HepG2 (cell line): ENCODE results near the gene GSAP. TPM values are rescaled to one million over a fixed set of nuclear protein-coding genes. Genes with fewer than 3 reads are reported as not detected.

Experiments
- ATAC-seq: fragments of 200-7000 bp; cut with Tn5 transposase; 3 replicates; pipeline ENCODE4 v1.9.1; 2020; ENCODE audit warnings: mild to moderate bottlenecking, moderate library complexity
- BruUV-seq: library from RNA; stranded (reverse); fragments of 400-500 nt; replicated peaks from 2 replicates; lab custom pipeline; 2021; lab: Mats Ljungman, UMichigan
- CTCF ChIA-PET: fragments of 300-600 bp; formaldehyde crosslinking; extraction: SDS; loops from one replicate; lab custom pipeline; 2021; ENCODE audit warnings: low total read pairs, inconsistent platforms, low intra/inter-chr PET ratio; lab: Yijun Ruan, JAX
- POLR2A ChIA-PET: fragments of 350-600 bp; sonication (Branson Sonifier 250); formaldehyde crosslinking; loops from one replicate; lab custom pipeline; 2020; ENCODE audit warnings: antibody characterized with exemption, inconsistent platforms; lab: Yijun Ruan, JAX
- DNase-seq: peaks from one replicate; pipeline ENCODE4 v3.0.0-alpha.2; 2015; ENCODE audit warnings: low spot score
- FAIRE-seq: peaks from 3 replicates; lab custom pipeline; 2011; peaks lifted over from hg19 to GRCh38; lab: Jason Lieb, UNC
- H2AFZ ChIP-seq: one replicate; pipeline ENCODE4 v1.6.1; 2011; ENCODE audit warnings: low read length, inconsistent platforms
- H3K27ac ChIP-seq: fragments of 300-600 bp; 3 replicates; pipeline ENCODE4 v1.8.0; 2011; ENCODE audit warnings: mixed run types, mild to moderate bottlenecking, mixed read lengths, low read length, inconsistent platforms; ENCODE audit not compliant: insufficient read depth; ENCODE audit errors: extremely low read length
- H3K27me3 ChIP-seq, 2 experiments: fragments of 200-600 bp in 1 of 2; 2 replicates in 1 of 2; 3 replicates in 1 of 2; pipeline versions ENCODE4 v1.6.0 to v1.8.0; 2011; ENCODE audit warnings: low read length in 2 of 2, mild to moderate bottlenecking in 2 of 2, moderate library complexity in 2 of 2, inconsistent platforms in 1 of 2; ENCODE audit not compliant: insufficient read depth in 2 of 2, control insufficient read depth in 1 of 2
- H3K36me3 ChIP-seq, 2 experiments: fragments of 200-600 bp in 1 of 2; replicated peaks in 1 of 2; 2 replicates in 1 of 2; 3 replicates in 1 of 2; pipeline versions ENCODE4 v1.5.1 to v1.8.0; 2011; ENCODE audit warnings: low read length in 2 of 2, inconsistent platforms in 1 of 2; ENCODE audit not compliant: insufficient read depth in 2 of 2, control insufficient read depth in 1 of 2
- H3K4me1 ChIP-seq: 2 replicates; pipeline ENCODE4 v1.5.1; 2012; ENCODE audit warnings: low read length, inconsistent platforms; ENCODE audit not compliant: insufficient read depth
- H3K4me2 ChIP-seq: 2 replicates; pipeline ENCODE4 v1.6.0; 2011; ENCODE audit warnings: low read depth, low read length, inconsistent platforms
- H3K4me3 ChIP-seq, 3 experiments: fragments of 200-600 bp in 1 of 3; sonication (generic), shearing (Covaris generic) in 1 of 3; replicated peaks in 1 of 3; 2 replicates each; pipeline ENCODE4 v1.5.1; 2011 to 2016; ENCODE audit warnings: low read length in 3 of 3, inconsistent platforms in 2 of 3, low read depth in 2 of 3, mild to moderate bottlenecking in 2 of 3, control low read depth in 1 of 3, mixed read lengths in 1 of 3; ENCODE audit not compliant: insufficient read depth in 1 of 3
- H3K79me2 ChIP-seq: one replicate; pipeline ENCODE4 v1.6.1; 2011; ENCODE audit warnings: low read length, inconsistent platforms; ENCODE audit not compliant: insufficient read depth
- H3K9ac ChIP-seq: 2 replicates; pipeline ENCODE4 v1.6.0; 2011; ENCODE audit warnings: mild to moderate bottlenecking, low read depth, low read length, inconsistent platforms; ENCODE audit not compliant: insufficient read depth
- H3K9me3 ChIP-seq: 2 replicates; pipeline ENCODE4 v1.5.1; 2012; ENCODE audit warnings: mild to moderate bottlenecking, low read length
- H4K20me1 ChIP-seq: 2 replicates; pipeline ENCODE4 v1.6.0; 2011; ENCODE audit warnings: inconsistent platforms, mild to moderate bottlenecking, low read length, moderate library complexity; ENCODE audit not compliant: insufficient read depth
- CCAR2 ChIP-seq: fragments of 200-400 bp; formaldehyde crosslinking; optimal IDR thresholded peaks from 2 replicates; pipeline ENCODE3; 2018; ENCODE audit warnings: low read depth, mild to moderate bottlenecking, low read length, moderate library complexity
- CEBPB ChIP-seq: IDR thresholded peaks from 2 replicates; pipeline ENCODE4 v1.6.1; 2011; ENCODE audit warnings: low read depth, low read length, improper control_type of control experiment, borderline replicate concordance
- HMG20B ChIP-seq: conservative IDR thresholded peaks from 2 replicates; pipeline ENCODE4 v1.6.1; 2016; ENCODE audit warnings: missing genetic modification reagents, missing compliant biosample characterization
- HNRNPLL ChIP-seq: fragments of 200-400 bp; formaldehyde crosslinking; IDR thresholded peaks from 2 replicates; pipeline ENCODE4 v1.6.1; 2017; ENCODE audit warnings: mild to moderate bottlenecking, low read depth, low read length; ENCODE audit not compliant: poor library complexity, severe bottlenecking
- JUN ChIP-seq: sonication (generic); formaldehyde crosslinking; IDR thresholded peaks from 2 replicates; pipeline ENCODE4 v1.4.0; 2020; ENCODE audit warnings: mild to moderate bottlenecking, missing genetic modification reagents
- JUND ChIP-seq: sonication (generic); formaldehyde crosslinking; IDR thresholded peaks from 2 replicates; pipeline ENCODE4 v1.8.0; 2022; ENCODE audit warnings: mild to moderate bottlenecking, missing genetic modification reagents
- NAIF1 ChIP-seq: sonication (generic); formaldehyde crosslinking; IDR thresholded peaks from 2 replicates; pipeline ENCODE4 v1.5.0; 2020; ENCODE audit warnings: mild to moderate bottlenecking, missing genetic modification reagents, borderline replicate concordance
- NR2F6 ChIP-seq, 2 experiments: IDR thresholded peaks; 2 replicates each; pipeline ENCODE4 v1.6.1; 2016; ENCODE audit warnings: antibody characterized with exemption in 1 of 2, mild to moderate bottlenecking in 1 of 2
- PPARG ChIP-seq: conservative IDR thresholded peaks from 2 replicates; pipeline ENCODE4 v1.6.1; 2016; ENCODE audit warnings: missing biosample characterization, missing genetic modification reagents
- RFXAP ChIP-seq: sonication (generic); formaldehyde crosslinking; IDR thresholded peaks from 2 replicates; pipeline ENCODE4 v1.4.0; 2020; ENCODE audit warnings: missing genetic modification reagents, borderline replicate concordance
- RNF219 ChIP-seq: sonication (generic); formaldehyde crosslinking; IDR thresholded peaks from 2 replicates; pipeline ENCODE4 v1.5.0; 2020; ENCODE audit warnings: mild to moderate bottlenecking, missing genetic modification reagents
- SIX1 ChIP-seq: sonication (generic); formaldehyde crosslinking; IDR thresholded peaks from 2 replicates; pipeline ENCODE4 v1.4.0; 2020; ENCODE audit warnings: missing genetic modification reagents, borderline replicate concordance
- SRSF4 ChIP-seq: fragments of 200-400 bp; formaldehyde crosslinking; IDR thresholded peaks from one replicate; pipeline ENCODE4 v1.6.1; 2018; ENCODE audit warnings: mild to moderate bottlenecking, low read depth, low read length, moderate library complexity; ENCODE audit not compliant: poor library complexity, severe bottlenecking
- SRY ChIP-seq: sonication (generic); formaldehyde crosslinking; IDR thresholded peaks from 2 replicates; pipeline ENCODE4 v1.8.0; 2022; ENCODE audit warnings: mild to moderate bottlenecking, missing genetic modification reagents
- U2AF2 ChIP-seq: fragments of 200-400 bp; formaldehyde crosslinking; IDR thresholded peaks from 2 replicates; pipeline ENCODE4 v1.6.1; 2017; ENCODE audit warnings: low read depth, mild to moderate bottlenecking, low read length
- ZBTB42 ChIP-seq: sonication (generic); formaldehyde crosslinking; IDR thresholded peaks from 2 replicates; pipeline ENCODE4 v1.5.0; 2020; ENCODE audit warnings: mild to moderate bottlenecking, missing genetic modification reagents
- ZNF335 ChIP-seq: sonication (generic); formaldehyde crosslinking; IDR thresholded peaks from 2 replicates; pipeline ENCODE4 v1.4.0; 2020; ENCODE audit warnings: missing genetic modification reagents
- ZNF547 ChIP-seq: sonication (generic); formaldehyde crosslinking; IDR thresholded peaks from 2 replicates; pipeline ENCODE4 v1.5.1; 2020; ENCODE audit warnings: mild to moderate bottlenecking, missing genetic modification reagents
- ZNF570 ChIP-seq: sonication (generic); formaldehyde crosslinking; IDR thresholded peaks from 2 replicates; pipeline ENCODE4 v1.4.0; 2020; ENCODE audit warnings: mild to moderate bottlenecking, missing genetic modification reagents, borderline replicate concordance
- ZNF597 ChIP-seq: sonication (generic); formaldehyde crosslinking; IDR thresholded peaks from 2 replicates; pipeline ENCODE4 v1.5.0; 2020; ENCODE audit warnings: missing genetic modification reagents
- ZNF749 ChIP-seq: sonication (generic); formaldehyde crosslinking; IDR thresholded peaks from 2 replicates; pipeline ENCODE4 v1.8.0; 2022; ENCODE audit warnings: mild to moderate bottlenecking, missing genetic modification reagents, moderate library complexity, borderline replicate concordance
- WGBS: methylation state at CpG from one replicate; pipeline ENCODE4 v1.1.6; 2017; ENCODE audit warnings: low lambda C conversion rate; 5-methylcytosine and 5-hydroxymethylcytosine counted together
- in situ Hi-C: cut with HindIII; loops from 2 replicates; pipeline ENCODE4 v1.10.0; 2017; ENCODE audit warnings: low pct_unique_long_range_greater_than_20kb; ENCODE audit not compliant: extremely low pct_ligation_motif_present
- intact Hi-C: fragments of 100-400 bp; cut with micrococcal nuclease; formaldehyde crosslinking; loops from one replicate; pipeline ENCODE4 v1.10.0; 2022; ENCODE audit not compliant: unreplicated experiment
- polyA plus RNA-seq, 8 experiments: library from polyadenylated mRNA; depleted of rRNA in 3 of 8; stranded (reverse) in 7 of 8; unstranded in 1 of 8; fragments of >200 nt; fragmentation: Illumina TruSeq in 4 of 8; extraction: Trizol in 4 of 8; gene quantifications; 2 replicates each; pipeline versions ENCODE4 v1.2.1 to v1.2.3, GENCODE V29; 2011 to 2016; ENCODE audit warnings: low read depth in 4 of 8, missing spikeins in 1 of 8, mixed read lengths in 1 of 8; ENCODE audit not compliant: insufficient read depth in 1 of 8
- total RNA-seq, 5 experiments: library from RNA; depleted of rRNA; stranded (reverse); fragments of >200 nt; fragmentation: Illumina TruSeq; extraction: Trizol; gene quantifications; 2 replicates each; pipeline ENCODE4 v1.2.3, GENCODE V29; 2016; ENCODE audit warnings: low read depth in 1 of 5

GSAP gene
- total and polyA plus RNA-seq, 2 of the 13 experiments (the other 11 are each of a cell fraction or from before 2014, with no cell fraction given), result 34.6 to 40.6 TPM

- TF ChIP-seq HMG20B, result no peak
- TF ChIP-seq CCAR2, result no peak
Observed at GRCh38 chr7:77281780-77282478, 134.2 kb downstream of the GSAP start (continued).

GRCh38 chr7:77276120-77276519, 140.0 kb downstream of the GSAP start:
- FAIRE-seq (no peak), ATAC-seq (no peak)
- Histone ChIP-seq H3K27me3 (no peaks in the 10 kb centered on the region), H3K27ac (no peak overlapping the region), H3K9ac (no peak overlapping the region), H4K20me1 (no peaks in the 10 kb centered on the region), H3K4me3 (no peak overlapping the region), H3K79me2 (no peaks in the 10 kb centered on the region), H3K4me2 (no peak overlapping the region), H2AFZ (no peak overlapping the region)
- CTCF ChIA-PET, result no interaction called here
- POLR2A ChIA-PET, result no interaction called here
- in situ Hi-C loops, result no loop called here
- 53% methylated on average over 4 of the region's 4 CpGs for WGBS
- TF ChIP-seq SRSF4 (no peak), PPARG (no peak), U2AF2 (no peak), NAIF1 (no peak), CEBPB (no peak), NR2F6 (IDR thresholded peaks at IDR 0.05) (no peak), NR2F6 (CRISPR knock-in tag; IDR thresholded peaks at IDR 0.05) (no peak), ZNF749 (CRISPR knock-in tag) (no peak), RNF219 (CRISPR knock-in tag) (no peak), RFXAP (CRISPR knock-in tag) (no peak), ZNF597 (CRISPR knock-in tag) (no peak), ZNF547 (no peak), HNRNPLL (no peak), SIX1 (no peak), JUN (CRISPR knock-in tag) (no peak), ZBTB42 (no peak), JUND (CRISPR knock-in tag) (no peak), ZNF570 (no peak), SRY (CRISPR knock-in tag) (no peak), ZNF335 (no peak)
- TF ChIP-seq, all 625 proteins: peak for 0
- H3K4me1 ChIP-seq, result no peaks in the 10 kb centered on the region
- no peak for DNase-seq
- intact Hi-C loops, result no loop called here
- no TSS peak for BruUV-seq
- no peaks in the 10 kb centered on the region for H3K36me3 ChIP-seq
- H3K9me3 ChIP-seq, result no peaks in the 10 kb centered on the region
